K562 (cell line): ENCODE measurements around the gene RPLP2. TPM values are rescaled to one million over a fixed set of nuclear protein-coding genes. Genes with fewer than 3 reads are reported as not detected.

Experiments
- BACH1 ChIP-seq: fragments of 200-800 bp; sonication (Bioruptor generic); IDR thresholded peaks from 2 replicates; pipeline ENCODE4 v1.6.1; 2016; ENCODE audit warnings: missing genetic modification characterization, missing compliant biosample characterization
- CBFB ChIP-seq: sonication (generic); formaldehyde crosslinking; IDR thresholded peaks from 2 replicates; pipeline ENCODE4 v1.4.0; 2020; ENCODE audit warnings: mild to moderate bottlenecking, missing genetic modification reagents
- CBX2 ChIP-seq: fragments of 200-600 bp; sonication (generic); IDR thresholded peaks from one replicate; pipeline ENCODE4 v1.6.1; 2012; ENCODE audit warnings: mild to moderate bottlenecking, low read length, inconsistent platforms; ENCODE audit not compliant: insufficient read depth, poor library complexity, severe bottlenecking
- CHCHD3 ChIP-seq: fragments of 250-450 bp; sonication (Bioruptor Pico); IDR thresholded peaks from 2 replicates; pipeline ENCODE4 v2.1.2; 2022; ENCODE audit warnings: mild to moderate bottlenecking
- CTCFL ChIP-seq: IDR thresholded peaks from 2 replicates; pipeline ENCODE4 v1.6.1; 2011; ENCODE audit warnings: borderline replicate concordance, low read depth, mild to moderate bottlenecking, moderate library complexity, low read length; ENCODE audit not compliant: insufficient read depth, poor library complexity, severe bottlenecking
- HMG20B ChIP-seq: fragments of 250-450 bp; sonication (Bioruptor Pico); IDR thresholded peaks from 2 replicates; pipeline ENCODE4 v1.5.0; 2021; ENCODE audit warnings: mild to moderate bottlenecking
- HNRNPL ChIP-seq: fragments of 200-400 bp; formaldehyde crosslinking; IDR thresholded peaks from 2 replicates; pipeline ENCODE4 v1.6.1; 2017; ENCODE audit warnings: low read depth, mild to moderate bottlenecking, low read length
- KLF10 ChIP-seq: fragments of 250-450 bp; sonication (Bioruptor Pico); IDR thresholded peaks from 2 replicates; pipeline ENCODE4 v1.6.1; 2021; ENCODE audit warnings: matching md5 sums
- LCOR ChIP-seq: sonication (generic); formaldehyde crosslinking; IDR thresholded peaks from 2 replicates; pipeline ENCODE4 v1.8.0; 2022; ENCODE audit warnings: mild to moderate bottlenecking, missing genetic modification reagents
- NFRKB ChIP-seq: fragments of 450-650 bp; IDR thresholded peaks from 2 replicates; pipeline ENCODE4 v1.6.1; 2016; ENCODE audit warnings: low read depth
- POLR2B ChIP-seq: fragments of 450-650 bp; IDR thresholded peaks from 2 replicates; pipeline ENCODE4 v1.6.1; 2018; ENCODE audit warnings: low read depth; ENCODE audit not compliant: partially characterized antibody
- SMARCE1 ChIP-seq: fragments of 450-650 bp; IDR thresholded peaks from 2 replicates; pipeline ENCODE4 v1.7.1; 2016; ENCODE audit warnings: mild to moderate bottlenecking
- SNIP1 ChIP-seq: fragments of 450-650 bp; IDR thresholded peaks from 2 replicates; pipeline ENCODE4 v1.7.1; 2017; ENCODE audit warnings: low read depth, mild to moderate bottlenecking
- TBL1XR1 ChIP-seq, 2 experiments: IDR thresholded peaks; 2 replicates each; pipeline ENCODE4 v1.6.1; 2012; ENCODE audit warnings: improper control_type of control experiment in 2 of 2, low read length in 2 of 2, mild to moderate bottlenecking in 1 of 2
- TGIF2 ChIP-seq: sonication (generic); formaldehyde crosslinking; IDR thresholded peaks from 2 replicates; pipeline ENCODE4 v1.8.1; 2022; ENCODE audit warnings: mild to moderate bottlenecking, missing genetic modification reagents, moderate library complexity
- TRIM28 ChIP-seq: fragments of 450-650 bp; IDR thresholded peaks from 2 replicates; pipeline ENCODE4 v1.6.1; 2017
- ZNF197 ChIP-seq: fragments of 200-800 bp; sonication (Bioruptor generic); IDR thresholded peaks from 2 replicates; pipeline ENCODE4 v1.6.1; 2016; ENCODE audit warnings: low read depth, missing genetic modification characterization, missing compliant biosample characterization
- ZNF23 ChIP-seq: fragments of 250-450 bp; sonication (Bioruptor Pico); IDR thresholded peaks from 2 replicates; pipeline ENCODE4 v1.4.0; 2020; ENCODE audit warnings: mild to moderate bottlenecking
- ZNF436 ChIP-seq: fragments of 250-450, 450-650 bp; sonication (Bioruptor Pico); formaldehyde crosslinking; IDR thresholded peaks from 2 replicates; pipeline ENCODE4 v1.7.0; 2020; ENCODE audit warnings: mild to moderate bottlenecking
- polyA plus RNA-seq, 8 experiments: library from polyadenylated mRNA; depleted of rRNA in 4 of 8; stranded (reverse) in 5 of 8; unstranded in 3 of 8; fragments of >200 nt; fragmentation: Nextera tagmentation in 2 of 8; fragmentation: Illumina TruSeq in 1 of 8; extraction: Ambion mirVana in 2 of 8; extraction: Trizol in 1 of 8; gene quantifications; 2 replicates each; pipeline versions ENCODE4 v1.2.1 to v1.2.3, GENCODE V29; 2011 to 2014; ENCODE audit warnings: inconsistent platforms in 1 of 8, missing spikeins in 1 of 8
- total RNA-seq, 7 experiments: library from RNA; depleted of rRNA in 6 of 7; stranded (reverse); fragments of >200 nt in 6 of 7; fragmentation: Illumina TruSeq in 2 of 7; extraction: Trizol in 2 of 7; gene quantifications; 2 replicates each; pipeline versions ENCODE4 v1.2.1 to v1.2.3, GENCODE V29; 2011 to 2021; ENCODE audit warnings: low replicate concordance in 1 of 7
- TF ChIP-seq, protein P1 (sequence below), 2 experiments: IDR thresholded peaks; 2 replicates each; pipeline ENCODE4 v1.6.1; 2012; ENCODE audit warnings: improper control_type of control experiment in 2 of 2, low read depth in 2 of 2, low read length in 2 of 2, borderline replicate concordance in 1 of 2
- TF ChIP-seq, protein P2 (sequence below): fragments of 450-650 bp; IDR thresholded peaks from 2 replicates; pipeline ENCODE4 v1.6.1; 2018; ENCODE audit not compliant: partially characterized antibody

RPLP2 gene
- total and polyA plus RNA-seq, 9 of the 15 experiments (the other 6 are each of a cell fraction or from before 2014, with no cell fraction given): 528 to 3,807 (median 1,633) TPM

DNA sequence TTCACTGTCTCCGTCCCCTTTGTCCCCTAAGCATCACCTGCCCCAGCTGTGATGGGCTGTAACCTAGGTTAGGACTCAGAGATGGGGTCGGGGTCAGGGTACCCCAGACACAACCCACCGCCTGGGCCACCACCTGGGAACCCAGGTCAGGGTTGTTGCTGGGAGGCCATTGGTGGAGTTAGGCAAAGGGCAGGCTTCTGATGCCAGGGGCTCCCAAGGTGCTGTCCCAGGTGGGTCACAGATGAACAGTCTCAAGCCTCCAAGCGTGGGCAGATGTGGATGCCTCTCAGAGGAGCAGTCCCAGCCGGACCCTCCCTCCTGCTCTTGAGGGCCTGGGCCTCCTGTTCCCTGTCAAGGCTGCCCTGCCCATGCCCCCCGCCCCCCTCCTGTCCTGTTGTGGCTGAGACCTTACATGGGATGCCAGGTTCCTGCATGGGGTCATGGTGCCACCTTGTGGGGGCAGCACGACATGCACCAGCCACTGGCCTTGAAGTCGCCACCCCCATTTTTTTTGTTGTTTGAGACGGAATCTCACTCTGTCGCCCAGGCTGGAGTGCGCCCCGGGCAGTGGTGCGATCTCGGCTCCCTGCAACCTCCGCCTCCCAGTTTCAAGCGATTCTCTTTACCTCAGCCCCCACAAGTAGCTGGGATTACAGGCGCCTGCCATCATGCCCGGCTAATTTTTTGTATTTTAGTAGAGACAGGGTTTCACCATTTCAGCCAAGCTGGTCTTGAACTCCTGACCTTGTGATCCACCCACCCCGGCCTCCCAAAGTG, 44.6 kb upstream of the RPLP2 start (continued):
- TF ChIP-seq SNIP1 (no peak), KLF10 (CRISPR knock-in tag) (0 out of 2 replicates have a peak, but pooled peaks have one; percentile 60), HNRNPL (no peak), CTCFL (peak; percentile 42), HMG20B (CRISPR knock-in tag) (no peak), TRIM28 (no peak), LCOR (CRISPR knock-in tag) (0 out of 2 replicates have a peak, but pooled peaks have one; percentile 33), ZNF197 (CRISPR knock-in tag) (no peak), NFRKB (no peak), CHCHD3 (CRISPR knock-in tag) (no peak), TGIF2 (no peak), BACH1 (tag) (no peak), TBL1XR1 (IDR thresholded peaks at IDR 0.05; ENCODE audit: low read length in 2 of 2) (no peak), POLR2B (peak; percentile 81), ZNF23 (CRISPR knock-in tag) (no peak), SMARCE1 (no peak), CBX2 (no peak), ZNF436 (CRISPR knock-in tag) (no peak), CBFB (CRISPR knock-in tag) (no peak)
- TF ChIP-seq, protein P1, sequence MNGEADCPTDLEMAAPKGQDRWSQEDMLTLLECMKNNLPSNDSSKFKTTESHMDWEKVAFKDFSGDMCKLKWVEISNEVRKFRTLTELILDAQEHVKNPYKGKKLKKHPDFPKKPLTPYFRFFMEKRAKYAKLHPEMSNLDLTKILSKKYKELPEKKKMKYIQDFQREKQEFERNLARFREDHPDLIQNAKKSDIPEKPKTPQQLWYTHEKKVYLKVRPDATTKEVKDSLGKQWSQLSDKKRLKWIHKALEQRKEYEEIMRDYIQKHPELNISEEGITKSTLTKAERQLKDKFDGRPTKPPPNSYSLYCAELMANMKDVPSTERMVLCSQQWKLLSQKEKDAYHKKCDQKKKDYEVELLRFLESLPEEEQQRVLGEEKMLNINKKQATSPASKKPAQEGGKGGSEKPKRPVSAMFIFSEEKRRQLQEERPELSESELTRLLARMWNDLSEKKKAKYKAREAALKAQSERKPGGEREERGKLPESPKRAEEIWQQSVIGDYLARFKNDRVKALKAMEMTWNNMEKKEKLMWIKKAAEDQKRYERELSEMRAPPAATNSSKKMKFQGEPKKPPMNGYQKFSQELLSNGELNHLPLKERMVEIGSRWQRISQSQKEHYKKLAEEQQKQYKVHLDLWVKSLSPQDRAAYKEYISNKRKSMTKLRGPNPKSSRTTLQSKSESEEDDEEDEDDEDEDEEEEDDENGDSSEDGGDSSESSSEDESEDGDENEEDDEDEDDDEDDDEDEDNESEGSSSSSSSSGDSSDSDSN (IDR thresholded peaks at IDR 0.05; ENCODE audit: borderline replicate concordance in 1 of 2, low read depth in 2 of 2, low read length in 2 of 2): no peak
- TF ChIP-seq, protein P2, sequence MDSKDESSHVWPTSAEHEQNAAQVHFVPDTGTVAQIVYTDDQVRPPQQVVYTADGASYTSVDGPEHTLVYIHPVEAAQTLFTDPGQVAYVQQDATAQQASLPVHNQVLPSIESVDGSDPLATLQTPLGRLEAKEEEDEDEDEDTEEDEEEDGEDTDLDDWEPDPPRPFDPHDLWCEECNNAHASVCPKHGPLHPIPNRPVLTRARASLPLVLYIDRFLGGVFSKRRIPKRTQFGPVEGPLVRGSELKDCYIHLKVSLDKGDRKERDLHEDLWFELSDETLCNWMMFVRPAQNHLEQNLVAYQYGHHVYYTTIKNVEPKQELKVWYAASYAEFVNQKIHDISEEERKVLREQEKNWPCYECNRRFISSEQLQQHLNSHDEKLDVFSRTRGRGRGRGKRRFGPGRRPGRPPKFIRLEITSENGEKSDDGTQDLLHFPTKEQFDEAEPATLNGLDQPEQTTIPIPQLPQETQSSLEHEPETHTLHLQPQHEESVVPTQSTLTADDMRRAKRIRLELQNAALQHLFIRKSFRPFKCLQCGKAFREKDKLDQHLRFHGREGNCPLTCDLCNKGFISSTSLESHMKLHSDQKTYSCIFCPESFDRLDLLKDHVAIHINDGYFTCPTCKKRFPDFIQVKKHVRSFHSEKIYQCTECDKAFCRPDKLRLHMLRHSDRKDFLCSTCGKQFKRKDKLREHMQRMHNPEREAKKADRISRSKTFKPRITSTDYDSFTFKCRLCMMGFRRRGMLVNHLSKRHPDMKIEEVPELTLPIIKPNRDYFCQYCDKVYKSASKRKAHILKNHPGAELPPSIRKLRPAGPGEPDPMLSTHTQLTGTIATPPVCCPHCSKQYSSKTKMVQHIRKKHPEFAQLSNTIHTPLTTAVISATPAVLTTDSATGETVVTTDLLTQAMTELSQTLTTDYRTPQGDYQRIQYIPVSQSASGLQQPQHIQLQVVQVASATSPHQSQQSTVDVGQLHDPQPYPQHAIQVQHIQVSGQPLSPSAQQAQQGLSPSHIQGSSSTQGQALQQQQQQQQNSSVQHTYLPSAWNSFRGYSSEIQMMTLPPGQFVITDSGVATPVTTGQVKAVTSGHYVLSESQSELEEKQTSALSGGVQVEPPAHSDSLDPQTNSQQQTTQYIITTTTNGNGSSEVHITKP: no peak
